Body of pancreas (tissue), 4 donors: ENCODE results near the gene CFAP157. TPM values are rescaled to one million over a fixed set of nuclear protein-coding genes. Genes with fewer than 3 reads are reported as not detected.

Source experiments
- ATAC-seq: fragments of 150-250 bp; one replicate; pipeline ENCODE4 v1.9.1; 2016
- DNase-seq, 4 donors: peaks; one replicate each; pipeline ENCODE4 v3.0.0-alpha.2; 2019
- H3K27ac ChIP-seq, 4 donors: fragments of 200-600 bp; sonication (generic); 1 replicate in 3 of 4; 2 replicates in 1 of 4; pipeline versions ENCODE4 v1.5.1 to v1.6.1; 2016 to 2019; ENCODE audit warnings: mild to moderate bottlenecking in 1 of 4, mixed read lengths in 1 of 4, moderate library complexity in 1 of 4
- H3K27me3 ChIP-seq, 2 donors: fragments of 200-600 bp; sonication (generic); one replicate each; pipeline ENCODE4 v1.6.0; 2016; ENCODE audit warnings: mild to moderate bottlenecking in 1 of 2
- H3K36me3 ChIP-seq, 2 donors: fragments of 200-600 bp; sonication (generic); replicated peaks in 1 of 2; 2 replicates each; pipeline ENCODE4 v1.5.1; 2016; ENCODE audit warnings: low read depth in 2 of 2; ENCODE audit not compliant: insufficient read depth in 1 of 2
- H3K4me1 ChIP-seq: fragments of 200-600 bp; sonication (generic); one replicate; pipeline ENCODE4 v1.6.0; 2016
- H3K4me3 ChIP-seq, 2 donors: fragments of 200-600 bp; sonication (generic); 1 replicate in 1 of 2; 2 replicates in 1 of 2; pipeline ENCODE4 v1.5.1; 2016 to 2019
- H3K9me3 ChIP-seq, 3 donors: fragments of 200-600 bp; sonication (generic); 1 replicate in 2 of 3; 2 replicates in 1 of 3; pipeline ENCODE4 v1.5.1; 2016
- POLR2A ChIP-seq, 3 donors: fragments of 450-650 bp; IDR thresholded peaks; one replicate each; pipeline ENCODE4 v1.6.1; 2016; ENCODE audit warnings: antibody characterized with exemption in 3 of 3, mild to moderate bottlenecking in 2 of 3
- WGBS, 2 donors: methylation state at CpG; one replicate each; pipeline ENCODE4 v1.1.5; 2017; 5-methylcytosine and 5-hydroxymethylcytosine counted together
- intact Hi-C: fragments of 100-400 bp; cut with DNase I; formaldehyde crosslinking; loops from one replicate; pipeline ENCODE4 v1.15.1; 2023
- total RNA-seq, 2 donors: library from RNA; depleted of rRNA; stranded (reverse); fragments of >200 nt; gene quantifications; one replicate each; pipeline ENCODE4 v1.1.0, GENCODE V29; 2016
- TF ChIP-seq, protein P1 (sequence below), 7 experiments: fragments of 450-650 bp in 4 of 7; fragments of 200-600 bp in 3 of 7; sonication (generic) in 3 of 7; IDR thresholded peaks; one replicate each; pipeline ENCODE4 v1.5.1; 2016 to 2019; ENCODE audit warnings: antibody characterized with exemption in 7 of 7

Gene CFAP157
- total RNA-seq, 2 donors from 2014 or later, result 2.3 TPM

DNA sequence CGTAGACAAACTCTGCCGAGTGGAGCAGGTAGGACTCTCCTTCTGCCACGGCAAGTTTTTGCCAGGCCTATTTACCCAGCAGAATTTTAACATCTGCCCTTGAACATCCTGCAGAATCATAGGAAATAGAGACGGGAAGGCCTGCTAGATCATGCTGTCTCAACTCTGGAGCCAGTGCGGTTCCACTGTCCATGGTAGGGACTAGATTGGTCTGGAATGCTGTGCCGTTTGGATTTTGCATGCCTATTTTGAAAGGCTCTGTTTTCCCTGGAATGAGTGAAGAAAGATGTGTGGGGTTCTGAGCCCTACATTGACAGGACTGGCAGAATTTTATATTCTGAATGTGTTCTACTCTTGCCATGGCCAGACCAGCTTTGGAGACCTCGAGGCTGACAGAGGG is 33.6 kb upstream of the CFAP157 start:
- WGBS, 2 donors, result 79 to 90% methylated on average over 7 of the region's 7 CpGs
- intact Hi-C loops, result no loop called here
- Histone ChIP-seq H3K36me3 (peaks cover 7% of the 10 kb centered on the region in 2 donors), H3K4me1 (no peaks in the 10 kb centered on the region), H3K27ac (no peak overlapping the region), H3K4me3 (no peak overlapping the region), H3K27me3 (no peaks in the 10 kb centered on the region), H3K9me3 (no peaks in the 10 kb centered on the region)
- no peak for ATAC-seq
- TF ChIP-seq POLR2A (IDR thresholded peaks at IDR 0.05), result no peak
- TF ChIP-seq, protein P1, sequence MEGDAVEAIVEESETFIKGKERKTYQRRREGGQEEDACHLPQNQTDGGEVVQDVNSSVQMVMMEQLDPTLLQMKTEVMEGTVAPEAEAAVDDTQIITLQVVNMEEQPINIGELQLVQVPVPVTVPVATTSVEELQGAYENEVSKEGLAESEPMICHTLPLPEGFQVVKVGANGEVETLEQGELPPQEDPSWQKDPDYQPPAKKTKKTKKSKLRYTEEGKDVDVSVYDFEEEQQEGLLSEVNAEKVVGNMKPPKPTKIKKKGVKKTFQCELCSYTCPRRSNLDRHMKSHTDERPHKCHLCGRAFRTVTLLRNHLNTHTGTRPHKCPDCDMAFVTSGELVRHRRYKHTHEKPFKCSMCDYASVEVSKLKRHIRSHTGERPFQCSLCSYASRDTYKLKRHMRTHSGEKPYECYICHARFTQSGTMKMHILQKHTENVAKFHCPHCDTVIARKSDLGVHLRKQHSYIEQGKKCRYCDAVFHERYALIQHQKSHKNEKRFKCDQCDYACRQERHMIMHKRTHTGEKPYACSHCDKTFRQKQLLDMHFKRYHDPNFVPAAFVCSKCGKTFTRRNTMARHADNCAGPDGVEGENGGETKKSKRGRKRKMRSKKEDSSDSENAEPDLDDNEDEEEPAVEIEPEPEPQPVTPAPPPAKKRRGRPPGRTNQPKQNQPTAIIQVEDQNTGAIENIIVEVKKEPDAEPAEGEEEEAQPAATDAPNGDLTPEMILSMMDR (IDR thresholded peaks at IDR 0.05), result no peak
- DNase-seq, result no peak

DNA sequence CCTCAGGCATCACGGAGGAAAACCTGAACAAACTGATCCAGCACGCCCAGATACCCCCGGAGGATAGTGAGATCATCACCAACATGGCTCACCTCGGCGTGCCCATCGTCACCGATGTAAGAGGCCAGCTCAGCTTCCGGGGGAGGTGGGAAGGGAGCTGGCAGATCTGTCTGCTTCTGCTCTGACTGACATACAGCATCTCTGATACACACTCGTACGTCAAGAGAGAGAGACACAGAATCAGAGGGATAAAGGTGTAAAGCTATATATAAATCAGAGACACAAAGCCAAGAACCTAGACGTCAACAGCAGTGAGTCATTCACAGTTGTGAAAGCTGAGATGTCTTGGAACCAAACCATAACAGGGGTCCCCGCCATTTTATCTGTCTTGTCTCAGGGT is 30.1 kb upstream of the CFAP157 start:
- no peak overlapping the region for H3K4me3 ChIP-seq
- H3K9me3 ChIP-seq, result no peaks in the 10 kb centered on the region
- intact Hi-C loops, result no loop called here
- no peak for TF ChIP-seq POLR2A (IDR thresholded peaks at IDR 0.05)
- TF ChIP-seq, protein P1 (IDR thresholded peaks at IDR 0.05), result no peak
- ATAC-seq (no peak), DNase-seq (no peak)
- WGBS, 2 donors, result 92% methylated on average over 8 to 12 of the region's 12 CpGs
- H3K4me1 ChIP-seq, result no peaks in the 10 kb centered on the region
- no peak overlapping the region for H3K27ac ChIP-seq
- H3K36me3 ChIP-seq, result peaks cover 7 to 9% of the 10 kb centered on the region in 2 donors
- no peaks in the 10 kb centered on the region for H3K27me3 ChIP-seq

DNA sequence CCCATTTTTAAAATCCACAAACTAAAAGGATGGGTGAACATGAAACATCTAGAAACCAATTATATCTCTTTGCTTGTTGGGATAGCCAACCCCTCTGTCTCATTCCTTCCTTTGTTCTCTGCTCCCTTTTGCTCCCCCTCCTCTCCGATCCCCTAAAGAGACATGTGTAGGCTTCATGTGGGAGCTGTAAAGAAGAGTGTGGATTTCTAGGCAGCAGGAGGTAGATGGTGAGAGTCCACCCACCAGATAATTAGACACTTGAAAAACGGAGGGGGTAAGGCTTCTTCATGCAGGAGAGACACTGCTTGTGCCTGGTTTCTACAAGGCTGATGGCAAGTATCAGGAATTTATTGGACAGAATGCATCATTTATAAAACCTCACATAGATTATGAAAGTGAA is 27.3 kb upstream of the CFAP157 start:
- DNase-seq (no peak), ATAC-seq (no peak)
- no peak overlapping the region for H3K4me3 ChIP-seq
- no peaks in the 10 kb centered on the region for H3K4me1 ChIP-seq
- no peak for TF ChIP-seq POLR2A (IDR thresholded peaks at IDR 0.05)
- TF ChIP-seq, protein P1 (IDR thresholded peaks at IDR 0.05), result no peak
- no peaks in the 10 kb centered on the region for H3K27me3 ChIP-seq
- peaks cover 0 to 7% of the 10 kb centered on the region in 2 donors for H3K36me3 ChIP-seq
- H3K27ac ChIP-seq, result no peak overlapping the region
- intact Hi-C loops, result no loop called here
- H3K9me3 ChIP-seq, result no peaks in the 10 kb centered on the region
- WGBS, 2 donors, result 61 to 86% methylated on average over 2 of the region's 2 CpGs

DNA sequence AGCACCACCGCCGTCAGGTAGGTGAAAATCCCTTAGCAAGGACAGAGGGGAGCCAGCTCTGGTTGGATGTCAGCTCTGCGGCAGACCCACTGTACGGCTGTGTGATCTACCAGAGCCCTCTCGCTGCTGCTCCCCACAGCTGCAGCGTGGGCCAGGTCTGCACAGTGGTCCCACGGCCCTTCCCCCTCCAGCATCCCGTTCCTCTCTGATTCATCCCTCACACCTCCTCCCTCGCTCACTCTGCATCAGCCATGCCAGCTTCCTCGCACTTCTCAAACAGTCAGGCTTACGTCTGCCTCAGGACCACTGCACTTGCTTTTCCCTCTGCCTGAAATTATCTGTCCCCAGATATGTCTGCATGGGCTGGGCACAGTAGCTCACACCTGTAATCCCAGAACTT is 26.6 kb upstream of the CFAP157 start:
- Histone ChIP-seq H3K9me3 (no peaks in the 10 kb centered on the region), H3K27ac (no peak overlapping the region), H3K4me1 (no peaks in the 10 kb centered on the region), H3K27me3 (no peaks in the 10 kb centered on the region), H3K36me3 (peaks cover 0 to 7% of the 10 kb centered on the region in 2 donors), H3K4me3 (no peak overlapping the region)
- 93 to 95% methylated on average over 10 to 11 of the region's 11 CpGs for WGBS, 2 donors
- TF ChIP-seq, protein P1 (IDR thresholded peaks at IDR 0.05), result no peak
- no peak for TF ChIP-seq POLR2A (IDR thresholded peaks at IDR 0.05)
- ATAC-seq, result no peak
- no peak for DNase-seq
- intact Hi-C loops, result no loop called here

DNA sequence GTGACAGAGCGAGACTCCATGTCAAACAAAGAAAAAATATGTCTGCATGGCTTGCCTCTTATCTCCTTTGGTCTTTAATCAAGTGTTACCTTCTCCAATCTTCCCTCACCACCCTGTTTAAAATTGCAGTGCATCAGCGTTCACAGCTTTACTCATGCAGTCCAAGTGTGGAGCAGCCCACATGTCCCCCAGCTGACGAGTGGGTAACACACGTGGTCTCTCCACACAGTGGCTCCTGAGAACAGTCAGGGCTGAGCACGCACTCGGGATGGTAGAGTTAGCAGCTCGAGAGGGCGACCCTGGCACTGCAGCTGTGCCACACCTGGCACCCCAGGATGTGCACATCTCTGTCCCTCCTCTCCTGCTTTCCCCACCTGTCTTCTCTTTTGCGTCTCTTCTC is 25.9 kb upstream of the CFAP157 start:
- Histone ChIP-seq H3K27ac (no peak overlapping the region), H3K4me3 (no peak overlapping the region), H3K9me3 (no peaks in the 10 kb centered on the region), H3K4me1 (no peaks in the 10 kb centered on the region), H3K36me3 (peaks cover 0 to 7% of the 10 kb centered on the region in 2 donors), H3K27me3 (no peaks in the 10 kb centered on the region)
- 90 to 93% methylated on average over 7 to 9 of the region's 9 CpGs for WGBS, 2 donors
- ATAC-seq, result no peak
- TF ChIP-seq, protein P1 (IDR thresholded peaks at IDR 0.05), result no peak
- TF ChIP-seq POLR2A (IDR thresholded peaks at IDR 0.05), result no peak
- intact Hi-C loops, result no loop called here
- no peak for DNase-seq
